IPS-18c (cell line): ENCODE results near the gene TENM3.

Source experiments
- H3K4me3 ChIP-seq: 2 replicates; pipeline ENCODE4 v1.7.0; 2013; ENCODE audit warnings: low read depth, mild to moderate bottlenecking, low read length, moderate library complexity; ENCODE audit not compliant: insufficient read depth
- H3K9me3 ChIP-seq: one replicate; pipeline ENCODE4 v1.6.1; 2013; ENCODE audit warnings: mild to moderate bottlenecking, low read length, moderate library complexity; ENCODE audit not compliant: control insufficient read depth, insufficient read depth

TENM3 gene

DNA sequence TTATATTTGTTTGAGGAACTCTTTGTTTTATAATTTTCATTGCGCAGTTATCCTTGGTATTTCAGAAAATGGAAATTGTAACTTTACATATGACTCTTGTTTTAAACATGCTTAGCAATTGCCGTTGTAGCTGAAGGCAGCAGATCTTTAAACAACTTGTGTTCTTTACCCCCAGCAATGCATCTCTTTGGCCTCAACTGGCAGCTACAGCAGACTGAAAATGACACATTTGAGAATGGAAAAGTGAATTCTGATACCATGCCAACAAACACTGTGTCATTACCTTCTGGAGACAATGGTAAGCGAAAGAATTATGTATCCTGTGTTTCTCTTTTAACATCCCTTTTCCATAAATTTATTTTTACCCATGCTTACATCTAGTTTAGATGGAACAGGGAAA lies 410.4 kb downstream of the TENM3 start:
- Histone ChIP-seq H3K9me3 (no peaks in the 10 kb centered on the region), H3K4me3 (no peak overlapping the region)

DNA sequence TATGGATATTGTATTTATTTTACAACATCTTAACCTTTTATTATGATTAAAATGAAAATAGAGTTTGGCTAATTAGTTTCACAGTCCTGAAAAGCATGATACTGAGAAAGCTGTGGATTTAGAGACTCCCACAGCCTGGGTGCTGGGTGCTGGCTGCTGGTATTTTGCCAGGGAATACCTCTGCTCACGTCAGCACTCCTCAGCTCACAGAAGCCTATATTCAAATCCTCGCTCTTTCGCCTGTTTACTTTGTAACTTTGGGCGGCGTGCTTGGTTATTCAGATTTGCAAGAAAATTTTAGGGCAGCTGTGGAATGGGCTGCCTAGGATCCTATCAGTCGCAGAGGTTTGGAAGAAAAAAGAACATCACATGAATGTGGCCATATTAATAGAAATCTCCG lies 412.1 kb downstream of the TENM3 start:
- H3K4me3 ChIP-seq: no peak overlapping the region
- H3K9me3 ChIP-seq: no peaks in the 10 kb centered on the region

DNA sequence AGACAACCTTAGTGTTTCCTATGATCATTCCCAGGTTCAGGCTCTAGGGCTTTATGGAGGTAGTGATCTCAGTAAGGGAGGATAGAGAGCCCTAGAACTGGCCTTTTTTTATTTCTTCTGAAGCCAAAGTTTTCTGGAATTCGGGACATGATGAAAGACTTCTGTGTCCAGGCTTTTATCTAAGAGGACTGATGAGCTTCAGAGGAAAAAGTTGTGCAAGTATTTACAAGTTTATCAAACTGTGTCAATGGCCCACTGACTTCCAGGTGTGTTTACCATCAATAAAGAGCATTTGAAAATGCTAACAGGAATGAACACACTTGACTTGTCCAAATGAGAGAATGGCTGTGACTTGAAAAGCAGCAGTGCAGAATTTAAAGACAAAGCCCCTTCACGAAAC lies 419.3 kb downstream of the TENM3 start:
- Histone ChIP-seq H3K9me3 (no peaks in the 10 kb centered on the region), H3K4me3 (no peak overlapping the region)

DNA sequence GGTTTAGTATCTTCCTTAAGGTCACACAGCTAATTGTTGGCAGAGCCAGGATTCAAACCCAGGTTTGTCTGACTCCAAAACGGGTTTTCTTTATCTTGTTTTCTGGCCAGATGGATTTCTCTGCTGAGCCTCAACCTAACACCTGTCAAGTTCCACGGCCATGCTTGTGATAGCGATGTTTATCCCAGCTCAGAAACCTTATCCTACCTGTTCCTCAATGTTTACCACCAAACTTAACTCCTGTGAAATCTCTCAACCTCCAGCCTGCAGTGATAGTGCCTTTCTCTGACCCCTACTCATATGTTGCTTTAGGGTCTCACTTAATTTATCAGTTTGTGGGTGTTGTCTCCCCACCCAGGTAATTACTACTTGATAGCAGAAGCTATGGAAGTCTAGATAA lies 428.0 kb downstream of the TENM3 start:
- H3K9me3 ChIP-seq: no peaks in the 10 kb centered on the region

DNA sequence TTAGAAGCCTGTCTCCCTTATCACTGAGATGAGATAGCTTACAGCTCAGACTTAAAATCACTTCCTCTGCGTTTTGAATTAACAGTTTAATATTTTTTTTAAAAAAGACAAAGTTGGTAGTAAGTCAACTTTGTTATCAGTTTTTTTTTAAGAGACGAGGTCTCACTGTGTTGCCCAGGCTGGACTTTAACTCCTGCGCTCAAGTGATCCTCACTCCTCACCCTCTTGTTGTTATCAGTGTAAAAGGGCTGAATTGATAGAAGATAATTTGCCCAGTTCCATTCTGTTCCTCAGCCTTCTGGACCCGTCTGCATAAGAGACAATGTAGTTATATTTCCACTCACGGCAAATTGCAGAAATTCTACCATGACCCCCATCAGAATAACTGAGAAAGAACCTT lies 428.5 kb downstream of the TENM3 start:
- Histone ChIP-seq H3K9me3 (no peaks in the 10 kb centered on the region), H3K4me3 (no peak overlapping the region)

More for the DNA sequence above, 428.0 kb downstream of the TENM3 start:
- H3K4me3 ChIP-seq: no peak overlapping the region

DNA sequence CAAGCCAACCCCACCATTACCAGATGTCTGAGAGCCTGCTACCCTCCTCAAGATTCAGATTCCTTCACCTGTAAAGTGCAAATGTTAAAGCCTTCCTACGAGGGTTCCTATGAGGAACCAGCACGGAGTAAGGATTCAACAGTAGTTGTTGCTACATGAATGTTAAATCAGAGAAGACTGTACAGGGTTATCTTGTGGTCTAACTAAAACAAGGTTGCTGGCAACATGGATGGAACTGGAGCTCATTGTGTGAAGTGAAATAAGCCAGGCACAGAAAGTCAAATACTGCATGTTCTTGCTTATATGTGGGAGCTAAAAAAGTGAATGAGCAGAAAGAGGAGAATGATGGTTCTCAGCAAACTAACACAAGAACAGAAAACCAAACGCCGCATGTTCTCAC lies 435.4 kb downstream of the TENM3 start:
- Histone ChIP-seq H3K4me3 (no peak overlapping the region), H3K9me3 (no peaks in the 10 kb centered on the region)

DNA sequence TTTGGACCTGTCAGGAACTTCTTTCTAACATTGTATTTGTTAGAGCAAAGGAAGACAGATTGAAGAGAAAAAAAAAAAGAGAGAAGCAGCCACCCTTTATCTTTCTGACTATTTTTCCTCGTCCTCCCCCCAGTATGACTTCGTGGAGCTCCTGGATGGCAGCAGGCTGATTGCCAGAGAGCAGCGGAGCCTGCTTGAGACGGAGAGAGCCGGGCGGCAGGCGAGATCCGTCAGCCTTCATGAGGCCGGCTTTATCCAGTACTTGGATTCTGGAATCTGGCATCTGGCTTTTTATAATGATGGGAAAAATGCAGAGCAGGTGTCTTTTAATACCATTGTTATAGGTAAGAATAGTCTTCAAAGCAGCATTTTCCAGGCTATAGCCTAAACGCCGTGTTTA lies 436.3 kb downstream of the TENM3 start:
- no peak overlapping the region for H3K4me3 ChIP-seq

DNA sequence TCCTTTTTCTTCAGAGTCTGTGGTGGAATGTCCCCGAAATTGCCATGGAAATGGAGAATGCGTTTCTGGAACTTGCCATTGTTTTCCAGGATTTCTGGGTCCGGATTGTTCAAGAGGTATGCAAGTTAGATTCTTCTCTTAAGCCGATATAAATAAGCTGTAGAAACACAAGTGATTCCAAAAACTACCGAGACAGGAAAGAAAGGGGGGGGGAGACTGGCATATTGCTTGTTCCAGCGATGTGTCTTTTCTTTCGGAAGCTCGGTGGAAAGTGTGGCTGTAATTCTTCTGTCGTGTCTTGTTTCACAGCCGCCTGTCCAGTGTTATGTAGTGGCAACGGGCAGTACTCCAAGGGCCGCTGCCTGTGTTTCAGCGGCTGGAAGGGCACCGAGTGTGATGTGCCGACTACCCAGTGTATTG lies 437.0 kb downstream of the TENM3 start:
- no peaks in the 10 kb centered on the region for H3K9me3 ChIP-seq
- H3K4me3 ChIP-seq: no peak overlapping the region

More for the DNA sequence above, 436.3 kb downstream of the TENM3 start:
- no peaks in the 10 kb centered on the region for H3K9me3 ChIP-seq

DNA sequence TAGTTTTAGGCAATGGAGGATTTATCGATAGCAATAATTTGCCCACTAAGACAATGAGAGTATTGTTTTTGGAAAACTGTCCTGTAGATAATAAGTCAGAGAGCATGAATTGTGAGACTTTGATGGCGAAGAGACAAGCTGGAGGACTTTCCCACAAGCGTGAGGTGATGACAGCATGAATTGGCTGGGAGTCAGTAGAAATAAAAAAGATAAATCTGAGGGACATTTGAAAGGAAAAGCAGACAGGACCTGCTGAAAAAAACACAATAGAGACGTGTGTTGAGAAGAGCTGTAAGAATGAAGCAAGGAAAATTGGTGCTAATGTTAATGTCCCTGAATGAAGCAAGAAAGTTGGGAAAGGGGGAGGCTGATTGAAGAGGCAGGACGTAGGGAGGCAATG lies 440.5 kb downstream of the TENM3 start:
- Histone ChIP-seq H3K9me3 (no peaks in the 10 kb centered on the region), H3K4me3 (no peak overlapping the region)

DNA sequence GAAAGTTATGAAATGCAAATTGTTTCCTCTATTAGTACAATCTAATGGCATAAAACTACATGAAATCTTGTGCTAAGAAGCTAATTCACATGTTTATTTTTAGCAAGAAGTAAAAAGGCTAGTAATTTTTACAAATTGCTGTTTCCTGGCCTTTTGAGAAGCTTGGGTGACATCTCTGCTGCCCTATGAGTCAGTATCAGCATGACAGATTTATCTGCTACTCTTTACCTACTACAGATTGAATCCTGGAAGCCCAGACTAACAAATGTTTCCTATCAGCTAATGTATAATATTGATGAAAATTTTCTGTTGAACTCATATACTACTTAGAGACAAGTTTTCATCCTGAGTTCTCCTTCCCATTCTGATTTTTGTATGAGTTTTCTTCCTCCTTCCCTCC lies 441.6 kb downstream of the TENM3 start:
- Histone ChIP-seq H3K9me3 (no peaks in the 10 kb centered on the region), H3K4me3 (no peak overlapping the region)

DNA sequence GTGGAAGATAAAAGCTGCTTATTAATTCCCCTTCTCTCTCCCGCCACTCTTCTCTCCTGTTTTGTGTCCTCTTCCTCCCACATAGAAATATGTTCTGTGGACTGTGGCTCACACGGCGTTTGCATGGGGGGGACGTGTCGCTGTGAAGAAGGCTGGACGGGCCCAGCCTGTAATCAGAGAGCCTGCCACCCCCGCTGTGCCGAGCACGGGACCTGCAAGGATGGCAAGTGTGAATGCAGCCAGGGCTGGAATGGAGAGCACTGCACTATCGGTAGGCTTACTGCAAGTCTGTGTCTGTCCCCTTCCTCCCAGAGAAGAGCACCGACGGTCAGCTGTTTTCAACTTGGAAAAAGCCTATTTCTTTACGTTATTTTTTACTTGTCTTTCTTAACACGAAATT lies 444.9 kb downstream of the TENM3 start:
- Histone ChIP-seq H3K9me3 (no peaks in the 10 kb centered on the region), H3K4me3 (no peak overlapping the region)

DNA sequence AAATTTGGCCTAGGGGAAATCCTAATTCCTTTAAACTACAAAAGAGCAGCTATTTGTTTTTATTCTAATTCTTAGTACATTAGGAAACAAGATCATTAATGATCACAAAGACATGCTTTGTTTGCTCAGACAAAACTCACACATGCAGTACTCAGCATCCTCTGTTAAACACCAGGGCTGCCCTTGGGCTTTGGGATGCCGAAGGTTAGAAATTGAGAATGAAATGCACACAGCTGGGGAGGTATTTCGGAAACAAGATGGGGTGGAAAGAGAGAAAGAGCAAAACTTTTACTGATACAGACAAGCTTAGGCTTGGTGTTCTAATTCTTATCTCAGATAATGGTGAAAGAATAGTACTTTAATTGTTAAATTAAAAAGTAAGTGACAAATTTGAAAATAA lies 451.3 kb downstream of the TENM3 start:
- Histone ChIP-seq H3K9me3 (no peaks in the 10 kb centered on the region), H3K4me3 (no peak overlapping the region)

DNA sequence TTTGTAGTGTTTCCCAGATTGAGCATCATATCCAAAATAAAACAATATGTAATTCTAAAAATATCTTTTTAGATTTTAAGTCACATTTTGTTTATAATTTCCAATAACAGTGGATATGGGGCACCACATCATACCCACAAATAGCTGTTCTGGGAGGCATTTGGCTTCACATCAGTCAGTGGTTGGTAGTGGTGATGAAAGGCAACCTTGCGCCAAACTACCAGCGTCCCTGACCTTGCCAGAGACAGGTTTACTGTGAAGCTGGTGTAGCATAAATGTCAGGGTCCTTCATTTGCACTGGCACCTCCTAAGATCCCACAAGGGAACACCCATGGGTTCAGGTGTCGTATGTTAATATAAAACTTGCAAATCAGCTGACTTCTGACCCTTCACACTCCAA lies 451.8 kb downstream of the TENM3 start:
- Histone ChIP-seq H3K4me3 (no peak overlapping the region), H3K9me3 (no peaks in the 10 kb centered on the region)

DNA sequence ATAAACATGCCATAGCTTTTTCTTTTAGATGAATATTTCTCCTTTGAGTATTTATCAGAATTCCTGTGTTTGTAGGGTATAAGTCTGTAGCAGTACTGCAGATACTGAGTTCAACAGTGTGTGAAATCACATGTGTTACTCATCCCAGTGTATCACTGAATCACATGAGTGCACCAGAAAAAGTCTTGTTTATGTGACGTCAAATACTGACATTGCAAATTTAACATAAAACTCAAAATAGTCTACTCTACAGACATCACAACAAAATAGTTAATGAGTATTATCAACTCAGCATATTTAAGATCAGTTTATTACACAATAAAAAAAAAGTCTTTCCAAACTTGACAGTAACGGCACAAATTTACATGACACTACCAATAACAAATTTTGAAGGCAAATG lies 452.6 kb downstream of the TENM3 start:
- H3K9me3 ChIP-seq: no peaks in the 10 kb centered on the region
- H3K4me3 ChIP-seq: no peak overlapping the region

DNA sequence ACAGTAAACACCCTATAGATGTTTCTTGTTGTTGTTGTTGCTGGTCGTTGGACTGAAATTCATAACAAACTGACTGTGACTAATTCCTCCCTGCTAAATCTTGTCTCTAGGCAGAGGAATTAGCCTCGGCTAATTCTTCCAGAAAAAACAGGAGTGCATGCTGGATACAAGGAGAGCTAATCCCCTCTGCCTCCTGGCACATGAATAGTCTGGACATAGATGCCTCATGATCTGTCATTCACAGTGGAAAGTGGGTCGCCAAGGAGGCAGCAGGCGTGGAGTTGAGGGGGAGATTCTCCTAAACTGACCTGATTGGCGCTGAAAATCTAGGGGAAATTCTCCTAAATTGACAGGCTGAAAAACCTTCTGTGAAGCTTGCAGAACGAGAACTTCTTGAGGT lies 453.9 kb downstream of the TENM3 start:
- Histone ChIP-seq H3K9me3 (no peaks in the 10 kb centered on the region), H3K4me3 (no peak overlapping the region)

DNA sequence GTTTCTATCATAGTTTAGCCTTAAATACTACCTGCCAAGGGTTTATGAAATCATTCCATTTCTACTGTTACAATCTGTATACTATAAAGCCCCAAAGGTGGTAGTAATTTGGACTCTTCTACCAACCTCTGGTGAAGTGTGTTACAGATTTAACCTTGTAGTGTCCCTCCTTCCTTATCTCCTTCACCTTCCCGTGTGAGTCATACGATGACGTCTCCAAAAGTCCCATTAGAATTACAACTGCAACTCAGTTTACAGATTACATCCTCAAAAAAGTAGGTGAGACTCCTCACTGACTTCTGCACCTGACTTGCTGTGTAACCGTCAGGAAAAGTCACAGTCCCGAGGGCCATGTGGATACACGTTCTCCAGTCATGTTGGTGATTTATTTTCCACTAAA lies 455.0 kb downstream of the TENM3 start:
- Histone ChIP-seq H3K4me3 (no peak overlapping the region), H3K9me3 (no peaks in the 10 kb centered on the region)

DNA sequence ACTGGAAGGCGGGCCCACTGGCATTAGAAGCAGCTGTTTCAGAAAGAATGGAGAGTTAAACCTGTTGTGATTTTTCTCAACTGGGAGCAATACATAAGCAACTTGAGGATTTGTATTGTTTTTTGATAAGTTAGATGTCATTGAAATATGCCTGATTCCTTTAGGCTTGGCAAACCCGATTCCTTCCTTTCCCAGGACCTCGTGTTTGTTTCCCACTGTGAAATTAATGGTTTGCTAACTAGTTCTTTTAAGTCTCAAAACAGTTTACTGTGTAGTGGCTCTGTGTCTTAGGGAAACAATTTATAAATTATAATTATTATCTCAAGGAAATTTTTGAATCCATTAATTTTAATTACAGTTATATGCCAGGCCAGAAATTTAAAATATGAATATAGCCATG lies 456.0 kb downstream of the TENM3 start:
- Histone ChIP-seq H3K4me3 (no peak overlapping the region), H3K9me3 (no peaks in the 10 kb centered on the region)

DNA sequence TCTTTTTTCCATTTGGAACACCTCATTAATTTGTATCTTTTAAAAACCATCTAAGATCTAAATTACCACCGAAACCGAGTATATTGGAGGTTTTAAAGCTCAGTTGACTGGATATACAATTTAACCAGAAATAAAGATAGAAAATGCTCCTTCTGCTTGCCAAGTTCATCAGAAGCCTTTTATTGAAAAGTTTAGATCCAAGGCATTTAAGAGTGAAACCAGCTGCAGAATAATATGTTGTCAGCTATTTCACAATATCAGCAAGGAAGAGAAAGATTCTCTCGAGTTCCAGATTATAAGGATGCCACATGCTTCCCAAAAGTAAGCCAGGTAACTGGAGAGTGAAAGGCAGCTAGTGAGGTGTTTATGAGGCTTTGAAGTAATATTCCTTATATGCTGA lies 456.6 kb downstream of the TENM3 start:
- Histone ChIP-seq H3K4me3 (no peak overlapping the region), H3K9me3 (no peaks in the 10 kb centered on the region)

DNA sequence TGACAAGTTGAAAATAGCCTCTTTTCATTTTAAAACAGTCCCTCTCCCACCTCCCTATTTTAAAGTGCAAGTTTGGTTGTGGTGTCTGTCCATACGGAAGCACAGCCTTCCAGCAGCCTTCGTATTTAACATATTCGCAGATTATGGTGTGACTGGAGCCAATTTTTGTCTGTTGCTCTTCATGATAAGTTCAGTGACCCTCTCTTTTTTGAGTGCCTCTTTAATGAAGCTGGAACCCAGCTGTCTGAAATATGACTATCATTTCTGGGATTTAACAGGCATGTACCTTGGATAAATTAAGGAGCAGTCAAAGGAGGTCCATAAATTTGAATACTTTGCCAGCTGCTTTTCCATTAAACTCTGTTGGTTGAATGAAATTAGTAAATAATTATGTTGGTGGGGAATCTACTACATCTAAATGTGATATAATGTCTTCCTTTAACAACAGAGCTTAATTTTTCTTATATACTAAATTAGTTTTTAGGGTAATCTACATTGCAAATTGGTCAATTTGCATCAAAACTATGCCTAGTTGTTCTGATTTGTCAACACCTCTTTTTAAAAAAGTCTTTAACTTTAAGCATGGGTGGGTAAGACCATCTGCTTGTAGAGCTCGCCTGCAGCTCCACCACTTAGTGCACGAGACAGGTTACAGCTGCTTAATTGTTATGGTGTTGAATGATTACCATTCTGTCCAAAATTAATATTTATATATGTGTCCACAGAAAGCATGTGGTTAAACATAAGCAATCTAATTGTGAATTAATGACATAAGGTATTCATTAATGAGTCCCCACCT lies 457.4 kb downstream of the TENM3 start:
- Histone ChIP-seq H3K9me3 (no peaks in the 10 kb centered on the region), H3K4me3 (no peak overlapping the region)
